ENCODE measurements around the gene SREBF1. TPM values are rescaled to one million over a fixed set of nuclear protein-coding genes. Genes with fewer than 3 reads are reported as not detected.

Gene SREBF1
- total and polyA plus RNA-seq, 2 of the 8 experiments (the other 6 are each of a cell fraction or from before 2014, with no cell fraction given) = 28.6 to 70.8 TPM

DNA sequence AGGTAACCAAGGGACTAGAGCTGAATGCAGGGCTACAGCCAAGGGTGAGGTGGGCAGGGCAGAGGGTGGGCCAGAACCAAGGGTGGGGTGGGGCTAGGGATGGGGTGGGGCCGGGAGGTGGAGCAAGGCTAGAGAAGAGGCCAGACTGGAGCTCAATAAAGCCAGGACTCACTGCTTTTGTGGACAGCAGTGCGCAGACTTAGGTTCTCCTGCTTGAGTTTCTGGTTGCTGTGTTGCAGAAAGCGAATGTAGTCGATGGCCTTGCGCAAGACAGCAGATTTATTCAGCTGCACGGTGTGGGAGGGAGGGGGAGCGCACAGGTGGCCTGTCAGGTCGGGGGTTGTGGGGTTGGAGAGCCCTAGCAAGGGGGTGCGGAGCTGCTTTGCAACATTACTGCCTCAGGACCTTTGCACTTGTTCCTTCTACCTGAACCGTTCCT lies 18.7 kb downstream of the SREBF1 start:
- Histone ChIP-seq H3K4me1 (replicated peaks in 1 of 4; ENCODE audit: control insufficient read depth in 3 of 4, insufficient read depth in 4 of 4, low read length in 3 of 4) (peaks cover 0 to 19% (median 11%) of the 10 kb centered on the region in 4 experiments; a peak in 6 of 7 replicates), H3K4me3 (ENCODE audit: extremely low read depth in 1 of 4, insufficient read depth in 2 of 4, low read depth in 3 of 4, low read length in 4 of 4) (no peak overlapping the region), H3K56ac (replicated peaks; ENCODE audit: insufficient read length, low read depth, low read length) (no peak overlapping the region), H3K23me2 (ENCODE audit: low read depth, low read length) (no peaks in the 10 kb centered on the region; the same call in 1 of the 2 replicates), H4K8ac (ENCODE audit: extremely low read depth, insufficient read depth, low read length) (no peak overlapping the region), H2BK5ac (ENCODE audit: low read depth, low read length) (peak overlapping the region; percentile 49; the same call in 1 of the 2 replicates), H3K23ac (ENCODE audit: insufficient read length) (no peak overlapping the region), H4K5ac (ENCODE audit: insufficient read length, low read depth, low read length) (no peak overlapping the region), H3K79me2 (ENCODE audit: control insufficient read depth in 1 of 2, insufficient read depth in 2 of 2, low read length in 2 of 2) (peaks cover 4 to 28% of the 10 kb centered on the region in 2 experiments; a peak in 3 of 4 replicates), H3K9ac (replicated peaks in 1 of 4; ENCODE audit: extremely low read depth in 1 of 4, low read depth in 3 of 4, low read length in 3 of 4) (no peak overlapping the region), H2BK120ac (replicated peaks; ENCODE audit: low read depth, low read length) (no peak overlapping the region), H3K18ac (ENCODE audit: extremely low read depth, low read length) (peak overlapping the region; percentile 25), H2AFZ (ENCODE audit: low read length) (no peak overlapping the region), H2BK15ac (ENCODE audit: low read length) (peak overlapping the region; percentile 19; the same call in 1 of the 2 replicates), H3K27ac (ENCODE audit: low read depth, low read length) (no peak overlapping the region), H3K9me3 (ENCODE audit: insufficient read depth in 2 of 2, low read depth in 1 of 2, low read length in 1 of 2) (no peaks in the 10 kb centered on the region), H3K14ac (ENCODE audit: insufficient read length) (no peak overlapping the region), H4K91ac (replicated peaks; ENCODE audit: insufficient read length, low read length) (no peak overlapping the region), H2BK12ac (ENCODE audit: low read depth, low read length) (no peak overlapping the region), H3K4me2 (ENCODE audit: insufficient read depth in 1 of 2, low read depth in 2 of 2, low read length in 2 of 2) (no peak overlapping the region), H3K4ac (replicated peaks; ENCODE audit: insufficient read length, low read depth, low read length) (no peak overlapping the region), H3K36me3 (ENCODE audit: control insufficient read depth in 2 of 4, insufficient read depth in 4 of 4, low read length in 3 of 4) (peaks cover 23 to 60% (median 41%) of the 10 kb centered on the region in 4 experiments; a peak in 7 of 8 replicates), H3K27me3 (replicated peaks in 1 of 4; ENCODE audit: control insufficient read depth in 3 of 4, extremely low read depth in 1 of 4, insufficient read depth in 3 of 4, low read length in 3 of 4) (no peaks in the 10 kb centered on the region; a peak in 1 of 7 replicates), H4K20me1 (replicated peaks in 1 of 2; ENCODE audit: control insufficient read depth in 1 of 2, insufficient read depth in 2 of 2, low read length in 2 of 2) (peaks cover 34 to 50% of the 10 kb centered on the region in 2 experiments), H2AK5ac (ENCODE audit: low read depth, low read length) (no peak overlapping the region), H3K79me1 (ENCODE audit: low read depth, low read length) (peaks cover 31% of the 10 kb centered on the region), H2BK20ac (ENCODE audit: low read length) (no peak overlapping the region)
- no peak for TF ChIP-seq GABPA (IDR thresholded peaks at IDR 0.05; ENCODE audit: borderline replicate concordance, insufficient read depth, low read length)
- 0 out of 2 replicates have a peak, but pooled peaks have one; percentile 6 for TF ChIP-seq POLR2AphosphoS5 (IDR thresholded peaks at IDR 0.05; ENCODE audit: low read depth, low read length)
- TF ChIP-seq CEBPB (IDR thresholded peaks at IDR 0.05; ENCODE audit: low read depth, low read length) = peak; percentile 25; the same call in 1 of the 2 replicates
- DNase-seq (ENCODE audit: low read depth in 1 of 2, low spot score in 2 of 2) (no peak), FAIRE-seq (no peak)
- POLR2A ChIA-PET (ENCODE audit: partially characterized antibody) = interaction anchor here (0.9 to 24.7 kb wide), 5 partner anchors 9 to 37 kb away, joined by 3 to 532 read pairs (median 5); partner anchors contain the start of gene SREBF1
- 86% methylated on average over 8 of the region's 10 CpGs; no CpG with 5 or more reads in 1 of the 2 experiments for WGBS, 2 experiments (ENCODE audit: extremely low coverage in 1 of 2, insufficient coverage in 1 of 2, insufficient read length in 1 of 2, insufficient replicate concordance in 2 of 2, low coverage in 1 of 2, low lambda C conversion rate in 2 of 2, missing lambda C conversion rate in 1 of 2)
- CTCF ChIA-PET (ENCODE audit: partially characterized antibody) = interaction anchor here (1.0 to 18.1 kb wide), 7 partner anchors 13 to 148 kb away, joined by 3 to 375 read pairs (median 3); partner anchors contain the start of gene SREBF1
